ENCODE results near the gene CNP.

The CNP gene

DNA sequence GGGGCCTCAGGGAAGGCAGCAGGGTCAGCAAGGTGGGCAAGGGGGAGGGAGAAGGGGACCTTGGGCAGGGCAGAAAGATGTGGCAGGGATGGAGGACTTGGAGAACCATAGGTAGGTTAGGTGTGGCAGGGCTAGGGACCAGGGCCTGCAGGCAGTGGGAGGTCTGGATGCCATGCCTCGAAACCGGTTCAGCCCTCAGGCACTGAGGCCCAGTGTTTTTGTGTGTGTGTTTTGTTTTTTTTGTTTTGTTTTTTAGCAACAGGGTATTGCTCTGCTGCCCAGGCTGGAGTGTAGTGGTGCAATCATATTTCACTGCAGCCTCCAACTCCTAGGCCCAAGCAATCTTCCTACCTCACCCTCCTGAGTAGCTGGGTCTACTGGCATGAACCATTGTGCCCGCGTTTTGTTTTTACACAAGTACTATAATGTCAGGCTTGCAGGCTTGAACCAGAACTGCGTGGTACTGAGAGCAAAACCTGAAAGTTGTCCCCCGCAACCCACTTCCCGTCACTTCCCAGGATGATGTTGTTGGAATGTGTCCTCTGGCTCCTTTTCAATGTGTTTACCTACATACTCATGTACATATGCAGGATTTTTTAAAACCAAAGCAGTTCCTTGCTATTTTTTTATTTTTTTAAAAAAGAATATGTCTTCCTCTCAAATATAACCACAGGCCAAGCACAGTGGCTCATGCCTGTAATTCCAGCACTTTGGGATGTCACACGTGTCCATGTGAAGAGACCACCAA, 23.8 kb upstream of the CNP start:
- no peak for DNase-seq

DNA sequence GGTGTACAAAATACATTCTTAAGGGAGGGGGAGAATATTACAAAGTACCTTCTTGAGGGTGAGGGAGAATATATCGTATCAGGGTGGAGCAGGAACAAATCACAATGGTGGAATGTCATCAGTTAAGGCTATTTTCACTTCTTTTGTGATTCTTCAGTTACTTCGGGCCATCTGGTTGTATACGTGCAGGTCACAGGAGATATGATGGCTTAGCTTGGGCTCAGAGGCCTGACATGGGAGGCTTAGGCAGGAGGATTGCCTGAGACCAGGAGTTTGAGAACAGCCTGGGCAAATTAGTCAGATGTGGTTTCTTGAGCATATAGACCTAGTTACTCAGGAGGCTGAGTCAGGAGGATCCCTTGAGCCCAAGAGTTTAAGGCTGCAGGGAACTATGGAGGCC, 23.1 kb upstream of the CNP start:
- no peak for DNase-seq

DNA sequence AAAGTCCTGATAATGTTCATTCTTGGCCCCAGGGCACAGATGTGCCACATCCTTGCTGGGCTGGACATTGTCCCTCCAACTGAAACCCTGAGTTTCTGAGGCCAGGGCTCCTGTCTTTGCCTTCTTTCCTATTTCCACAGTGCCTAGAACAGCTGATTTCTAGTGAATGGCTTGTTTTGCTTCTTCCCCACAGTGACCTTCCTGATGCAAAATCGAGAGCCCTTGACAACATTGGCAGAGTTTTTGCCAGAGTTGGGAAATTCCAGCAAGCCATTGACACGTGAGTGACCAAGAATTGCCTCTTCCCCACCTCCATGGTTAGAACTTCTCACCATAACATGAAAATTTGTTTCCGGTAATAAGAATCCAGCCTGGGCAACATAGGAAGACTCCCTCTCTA, 21.7 kb upstream of the CNP start:
- no peak for DNase-seq

DNA sequence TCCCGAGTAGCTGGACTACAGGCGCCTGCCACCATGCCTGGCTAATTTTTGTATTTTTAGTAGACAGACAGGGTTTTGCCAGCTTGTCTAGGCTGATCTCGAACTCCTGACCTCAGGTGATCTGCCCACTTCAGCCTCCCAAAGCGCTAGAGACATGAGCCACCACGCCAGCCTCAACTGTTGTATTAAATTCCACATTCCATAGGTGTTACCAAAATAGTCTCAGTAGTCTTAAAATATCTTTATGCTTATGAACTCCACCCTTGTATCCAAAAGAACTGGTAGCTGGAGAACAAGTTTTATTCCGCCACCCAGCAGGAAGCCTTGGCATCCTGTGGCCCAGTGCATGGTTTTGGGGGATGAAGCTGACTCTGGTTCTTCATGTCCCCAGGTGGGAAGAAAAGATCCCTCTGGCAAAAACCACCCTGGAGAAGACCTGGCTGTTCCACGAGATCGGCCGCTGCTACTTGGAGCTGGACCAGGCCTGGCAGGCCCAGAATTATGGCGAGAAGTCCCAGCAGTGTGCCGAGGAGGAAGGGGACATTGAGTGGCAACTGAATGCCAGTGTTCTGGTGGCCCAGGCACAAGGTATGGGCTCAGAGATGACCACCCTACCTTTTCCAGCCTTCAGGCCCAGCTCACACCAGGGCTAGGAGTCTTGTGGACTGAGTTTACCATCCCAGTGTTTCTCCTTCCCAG, 17.7 kb upstream of the CNP start:
- DNase-seq = no peak

DNA sequence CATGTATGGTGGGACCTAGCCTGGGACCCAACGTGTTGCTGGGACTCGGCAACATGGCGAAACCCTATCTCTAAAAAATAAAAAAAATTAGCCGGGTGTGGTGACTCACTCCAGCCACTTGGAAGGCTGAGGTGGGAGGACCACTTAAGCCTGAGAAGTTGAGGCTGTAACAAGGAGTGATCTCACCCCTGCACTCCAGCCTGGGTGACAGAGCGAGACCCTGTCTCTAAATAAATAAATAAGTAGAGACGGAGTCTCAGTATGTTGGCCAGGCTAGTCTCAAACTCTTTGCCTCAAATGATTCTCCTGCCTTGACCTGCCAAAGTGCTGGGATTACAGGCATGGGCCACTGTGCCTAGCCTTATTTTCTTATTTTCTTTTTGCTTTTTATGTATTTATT, 10.1 kb upstream of the CNP start:
- no peak for DNase-seq

DNA sequence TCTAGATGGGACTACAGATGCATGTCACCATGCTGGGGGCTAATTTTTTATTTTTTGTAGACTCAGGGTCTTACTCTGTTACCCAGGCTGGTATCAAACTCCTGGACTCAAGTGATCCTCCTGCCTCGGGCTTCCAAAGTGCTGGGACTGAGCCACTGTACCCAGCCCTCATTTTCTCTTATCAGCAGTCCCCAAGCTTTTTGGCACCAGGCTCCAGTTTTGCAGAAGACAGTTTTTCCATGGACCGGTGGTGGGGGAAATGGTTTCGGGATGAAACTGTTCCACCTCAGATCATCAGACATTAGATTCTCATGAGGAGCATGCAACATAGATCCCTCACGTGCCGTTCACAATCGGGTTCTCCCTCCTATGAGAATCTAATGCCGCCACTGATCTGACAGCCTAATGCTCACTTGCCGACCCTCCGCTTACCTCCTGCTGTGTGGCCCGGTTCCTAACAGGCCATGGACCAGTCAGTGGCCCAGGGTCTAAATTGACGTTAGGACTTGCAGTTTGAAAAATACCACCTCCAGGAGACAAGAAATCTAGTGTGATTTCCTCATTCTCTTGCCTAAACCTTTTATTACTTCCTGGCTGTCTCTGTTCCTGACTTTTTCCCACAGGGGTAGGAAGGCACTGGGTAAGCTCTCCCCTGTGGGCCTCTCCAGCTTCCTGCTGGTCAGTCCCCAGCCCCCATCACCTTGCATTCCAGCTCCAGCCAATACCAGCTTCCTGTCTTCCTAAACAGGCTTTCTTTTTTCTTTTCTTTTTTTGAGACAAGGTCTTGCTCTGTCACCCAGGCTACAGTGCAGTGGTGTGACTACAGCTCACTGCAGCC, 9.3 kb upstream of the CNP start:
- DNase-seq = no peak

DNA sequence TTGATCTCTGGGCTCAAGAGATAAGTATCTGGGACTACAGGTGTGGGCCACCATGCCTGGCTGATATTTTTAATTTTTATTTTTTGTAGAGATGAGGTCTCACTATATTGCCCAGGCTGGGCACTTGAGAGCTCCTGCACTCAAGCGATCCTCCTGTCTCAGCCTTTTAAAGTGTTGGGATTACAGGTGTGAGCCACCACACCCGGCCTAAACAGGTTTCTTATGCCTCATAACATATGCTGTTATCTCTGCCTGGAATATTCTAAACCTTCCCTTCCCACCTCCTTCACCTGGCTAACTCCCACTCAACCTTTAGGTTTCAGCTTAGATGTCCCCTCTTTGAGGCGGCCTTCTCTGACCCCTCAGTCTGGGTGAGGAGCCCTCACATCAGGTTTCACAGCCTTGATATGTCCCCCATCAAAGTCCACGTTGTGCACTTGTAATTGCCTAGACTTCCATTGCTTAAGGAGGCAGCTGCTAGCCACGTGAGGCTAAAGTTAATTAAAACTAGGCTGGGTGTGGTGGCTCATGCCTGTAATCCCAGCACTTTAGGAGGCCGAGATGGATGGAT, 8.6 kb upstream of the CNP start:
- DNase-seq = no peak

DNA sequence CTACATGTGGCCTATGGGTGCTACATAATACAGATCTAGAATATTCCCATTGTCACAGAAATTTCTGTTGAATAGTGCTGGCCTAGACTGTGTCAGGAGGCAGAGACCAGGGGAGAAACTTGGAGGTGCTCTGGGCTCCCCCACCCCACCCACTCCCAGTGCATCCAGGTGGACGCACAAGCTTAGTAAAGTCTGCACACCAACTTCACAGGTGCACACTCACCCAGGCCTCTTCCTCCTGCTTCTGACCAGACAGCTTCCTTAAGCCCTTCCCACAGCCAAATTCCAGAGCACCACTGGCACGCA, 7.6 kb upstream of the CNP start:
- DNase-seq = no peak

DNA sequence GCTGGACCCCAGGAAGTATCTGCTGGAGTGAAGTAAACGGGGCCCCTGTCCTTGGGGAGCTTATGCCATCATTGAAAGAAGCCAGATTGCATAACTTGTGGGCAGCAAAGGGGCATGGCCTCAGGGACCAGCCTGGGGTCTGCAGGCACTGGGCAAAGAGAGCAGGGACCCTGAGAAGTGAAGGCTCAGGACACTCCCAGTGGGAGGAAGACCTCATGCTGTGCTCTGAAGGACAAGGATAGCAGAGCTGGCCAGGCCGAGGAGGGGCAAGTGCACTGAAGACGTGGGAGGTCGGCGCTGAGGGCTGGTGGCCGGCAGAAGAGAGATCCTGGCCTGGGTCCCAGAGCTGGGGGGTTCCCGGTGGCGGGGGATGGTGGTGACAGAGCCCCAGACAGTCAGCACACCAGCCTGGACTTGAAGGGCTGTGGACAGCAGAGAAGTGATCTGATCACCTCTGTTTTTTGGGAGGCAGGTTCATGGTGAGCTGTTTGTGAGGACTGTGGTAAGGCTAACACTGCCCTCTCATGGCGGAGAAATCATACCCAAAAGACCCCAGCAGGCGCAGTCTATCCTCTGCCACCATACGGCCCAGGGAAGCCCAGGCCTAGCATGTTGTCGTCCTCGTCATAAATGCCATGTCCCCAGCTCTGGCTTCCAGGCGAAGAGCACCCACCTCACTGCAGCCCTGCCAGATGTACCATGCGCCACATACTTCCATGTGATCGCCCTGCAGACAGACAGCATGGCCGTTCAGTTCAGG, 7.1 kb upstream of the CNP start:
- no peak for DNase-seq

DNA sequence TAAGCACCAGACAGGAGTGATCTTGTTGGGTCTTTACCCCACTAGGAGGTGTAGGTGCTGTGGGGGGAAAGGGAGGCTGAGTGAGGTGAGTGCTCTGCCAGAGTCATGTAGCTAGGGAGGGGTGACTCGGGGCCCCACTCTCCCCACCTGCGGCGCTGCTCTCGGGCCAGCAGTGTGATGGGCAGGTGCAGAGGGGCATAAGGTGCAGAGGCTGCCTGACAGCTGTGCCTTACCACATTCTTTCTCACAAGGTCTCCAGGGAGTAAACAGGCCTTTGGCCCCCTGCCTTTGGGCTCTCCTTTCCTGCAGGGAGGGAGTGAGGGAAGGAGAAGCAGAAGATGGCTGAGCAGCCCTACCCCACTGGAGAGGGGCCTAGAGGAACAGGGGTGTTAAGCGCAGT, 4.5 kb upstream of the CNP start:
- no peak for DNase-seq

DNA sequence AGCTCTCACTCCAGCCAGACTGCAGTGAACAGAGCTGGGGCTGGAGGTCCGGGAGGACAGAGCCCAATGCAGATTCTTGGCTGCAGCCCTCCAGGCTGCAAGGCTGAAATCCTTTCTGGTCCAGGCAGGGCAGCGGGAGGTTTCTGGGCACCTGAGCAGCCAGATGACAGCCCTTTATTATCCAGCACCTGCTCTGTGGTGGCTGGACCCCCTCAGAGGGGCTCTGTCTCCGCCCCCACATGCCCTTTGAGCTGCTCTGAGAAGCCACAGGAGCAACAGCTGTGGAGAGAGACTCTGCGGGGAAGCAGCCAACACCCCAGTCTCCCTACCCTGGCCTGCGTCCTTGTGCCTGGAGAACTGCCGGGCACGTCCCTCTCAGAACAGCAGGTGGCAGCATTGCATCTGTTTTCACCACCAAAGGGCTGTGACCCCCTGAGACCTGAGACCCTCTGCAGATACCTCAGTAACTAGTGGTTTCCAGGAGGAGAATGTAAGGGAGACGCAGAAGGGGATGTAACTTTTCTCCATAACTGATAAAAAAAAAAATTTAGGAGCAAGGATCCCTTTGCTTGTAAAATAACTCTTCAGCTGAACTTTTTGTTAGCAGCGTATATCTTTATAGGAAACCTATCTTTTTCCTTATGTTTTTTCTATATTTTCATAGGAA, 3.7 kb upstream of the CNP start:
- DNase-seq = peak; percentile 49

DNA sequence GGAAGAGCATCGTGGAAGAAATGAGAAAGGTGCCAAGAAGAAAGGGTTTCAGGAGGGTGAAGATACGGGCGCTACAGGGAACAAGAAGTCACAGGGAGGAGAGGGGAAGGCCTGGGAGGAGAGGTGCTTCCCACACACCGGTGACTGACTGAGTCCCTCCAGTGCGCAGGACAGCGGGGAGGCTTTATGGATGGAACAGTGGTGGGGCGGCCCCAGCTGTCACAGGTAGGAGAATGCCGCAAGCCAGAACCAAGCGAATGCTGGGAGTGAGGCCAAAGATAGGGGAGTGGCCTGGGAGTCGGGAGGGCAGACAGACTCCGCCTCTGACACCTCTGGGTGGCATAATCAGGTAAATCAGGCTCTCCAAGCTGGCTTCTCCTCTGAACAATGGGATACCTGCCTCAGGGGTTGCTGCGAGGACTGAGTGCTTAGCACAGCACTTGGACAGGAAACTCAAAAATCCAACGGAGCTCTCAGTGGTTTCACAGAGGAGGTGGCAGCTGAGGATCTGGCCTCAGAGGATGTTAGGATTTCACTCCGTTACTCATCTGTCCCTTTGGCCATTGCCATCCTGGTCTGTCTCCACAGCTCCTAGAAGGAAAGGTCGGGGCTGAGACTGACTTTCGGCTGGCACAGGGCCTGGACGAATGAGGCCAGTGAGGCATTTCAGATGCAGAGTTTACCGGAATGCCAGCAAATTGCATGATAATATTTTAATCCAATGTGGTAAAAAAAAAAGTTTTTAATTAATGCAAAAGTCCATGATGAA, 717 bp upstream of the CNP start:
- DNase-seq = peak; percentile 96

DNA sequence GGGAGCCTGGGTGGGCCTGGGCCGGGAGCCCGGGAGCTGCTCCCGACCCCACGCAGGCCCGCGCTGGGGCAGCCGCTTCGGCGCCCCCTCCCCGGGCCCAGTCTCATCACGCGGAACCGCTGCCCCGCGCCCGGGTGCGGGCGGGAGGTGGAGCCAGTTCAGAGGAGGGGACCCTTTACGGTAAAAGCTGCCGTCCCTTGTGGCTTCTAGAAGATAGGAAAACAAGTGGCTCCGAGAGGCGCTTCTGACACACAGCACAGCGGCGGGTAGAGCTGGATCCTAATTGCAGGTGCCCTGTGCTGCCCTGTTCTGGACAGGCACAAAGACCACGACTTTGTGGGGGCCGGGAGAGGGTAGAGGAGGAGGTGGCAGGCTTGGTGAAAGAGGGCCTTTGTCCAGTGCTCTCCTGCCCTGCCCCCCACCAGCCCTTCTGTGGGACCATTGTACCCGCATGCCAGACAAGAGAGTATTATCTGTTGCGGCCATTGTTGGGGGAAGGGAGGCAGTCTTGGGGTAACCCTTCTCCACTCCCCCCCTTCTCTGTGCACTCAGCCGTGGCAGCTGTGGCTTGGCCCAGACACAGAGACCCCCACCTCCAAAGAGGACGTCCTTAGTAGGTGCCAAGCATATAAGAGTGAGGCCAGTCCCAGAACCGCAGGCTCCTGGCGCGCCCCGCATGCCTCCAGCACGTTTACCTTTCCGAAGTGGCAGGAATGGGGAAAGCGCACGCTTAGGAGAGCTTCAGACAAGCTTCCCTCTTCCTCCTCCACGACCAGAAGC, 736 bp downstream of the CNP start:
- peak; percentile 51 for DNase-seq

DNA sequence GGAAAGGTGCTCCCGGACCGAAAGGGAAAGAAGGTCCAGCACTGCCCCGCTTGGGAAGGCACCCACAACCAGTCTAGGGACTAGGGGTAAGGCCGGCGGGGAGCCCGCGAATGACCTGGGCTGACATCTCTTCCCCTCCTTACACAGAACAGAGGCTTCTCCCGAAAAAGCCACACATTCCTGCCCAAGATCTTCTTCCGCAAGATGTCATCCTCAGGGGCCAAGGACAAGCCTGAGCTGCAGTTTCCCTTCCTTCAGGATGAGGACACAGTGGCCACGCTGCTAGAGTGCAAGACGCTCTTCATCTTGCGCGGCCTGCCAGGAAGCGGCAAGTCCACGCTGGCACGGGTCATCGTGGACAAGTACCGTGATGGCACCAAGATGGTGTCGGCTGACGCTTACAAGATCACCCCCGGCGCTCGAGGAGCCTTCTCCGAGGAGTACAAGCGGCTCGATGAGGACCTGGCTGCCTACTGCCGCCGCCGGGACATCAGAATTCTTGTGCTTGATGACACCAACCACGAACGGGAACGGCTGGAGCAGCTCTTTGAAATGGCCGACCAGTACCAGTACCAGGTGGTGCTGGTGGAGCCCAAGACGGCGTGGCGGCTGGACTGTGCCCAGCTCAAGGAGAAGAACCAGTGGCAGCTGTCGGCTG, 1.5 kb downstream of the CNP start:
- no peak for DNase-seq

DNA sequence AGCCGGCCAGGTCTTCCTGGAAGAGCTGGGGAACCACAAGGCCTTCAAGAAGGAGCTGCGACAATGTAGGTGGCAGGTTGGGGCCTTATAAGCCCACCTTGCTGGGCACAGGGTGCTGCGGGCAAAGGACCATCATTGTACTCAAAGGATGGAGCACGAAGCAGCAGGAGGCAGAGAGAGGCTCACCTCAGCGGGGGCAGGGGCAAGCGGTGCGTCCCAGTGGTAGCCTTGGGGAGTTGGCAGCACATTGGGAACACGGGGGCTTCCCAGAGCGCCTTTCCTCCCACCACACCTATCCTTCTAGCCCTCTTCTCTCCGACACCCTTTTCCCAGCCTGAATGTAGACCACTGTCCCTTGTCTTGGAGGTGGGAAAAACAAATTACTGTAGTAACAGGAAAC, 2.1 kb downstream of the CNP start:
- no peak for DNase-seq

DNA sequence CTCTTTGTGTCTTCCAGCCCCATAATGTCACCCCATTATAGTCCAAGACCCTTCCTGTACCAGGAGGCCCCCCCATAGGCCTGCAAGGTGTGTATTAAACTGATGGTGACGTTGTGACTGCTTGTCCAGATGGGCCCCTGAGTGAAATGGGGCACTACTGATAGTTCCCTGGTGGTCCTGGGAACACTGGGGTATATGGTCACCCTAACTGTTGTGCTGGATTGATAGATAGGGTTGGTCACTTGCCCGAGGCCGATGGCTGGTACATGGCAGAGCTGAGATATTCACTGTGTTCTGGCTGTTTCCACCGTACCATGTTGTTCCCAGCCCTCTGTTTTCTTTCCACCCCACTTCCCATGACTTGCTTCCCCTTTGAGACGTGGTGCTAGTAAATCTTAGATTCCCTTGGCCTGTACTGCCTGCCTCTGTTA, 4.3 kb downstream of the CNP start:
- no peak for DNase-seq

DNA sequence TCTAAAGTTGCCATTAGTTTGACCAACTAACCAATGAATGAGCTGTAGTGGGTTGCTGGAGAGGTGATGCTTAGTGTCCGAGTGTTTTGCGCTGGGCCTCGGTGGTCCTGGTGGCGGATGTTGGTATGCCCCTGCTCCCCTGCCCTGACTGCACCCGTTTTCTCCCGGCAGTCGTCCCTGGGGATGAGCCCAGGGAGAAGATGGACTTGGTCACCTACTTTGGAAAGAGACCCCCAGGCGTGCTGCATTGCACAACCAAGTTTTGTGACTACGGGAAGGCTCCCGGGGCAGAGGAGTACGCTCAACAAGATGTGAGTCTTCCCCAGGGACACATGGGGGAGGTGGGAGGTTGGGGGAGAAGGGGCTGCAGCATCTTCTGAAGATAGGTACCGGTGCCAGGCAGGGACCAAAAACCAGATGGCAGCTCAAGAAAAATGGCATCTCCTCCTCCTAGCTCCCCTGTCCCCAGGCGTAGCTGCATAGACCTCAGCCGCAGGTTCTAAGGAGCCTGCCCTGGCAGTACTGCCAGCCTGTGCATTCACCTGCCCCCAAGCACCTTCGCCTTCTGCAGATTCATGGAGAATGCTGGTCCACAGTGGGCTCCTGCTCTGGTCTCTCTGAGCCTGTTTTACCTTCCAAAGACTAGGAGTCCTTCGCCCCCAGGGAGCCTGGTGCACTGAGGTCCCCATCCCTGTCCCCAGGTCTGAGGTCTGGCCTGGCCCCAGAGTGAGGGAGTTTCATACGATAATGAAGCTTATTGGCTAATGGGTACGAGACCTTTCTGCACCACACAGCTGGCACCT, 5.3 kb downstream of the CNP start:
- no peak for DNase-seq

DNA sequence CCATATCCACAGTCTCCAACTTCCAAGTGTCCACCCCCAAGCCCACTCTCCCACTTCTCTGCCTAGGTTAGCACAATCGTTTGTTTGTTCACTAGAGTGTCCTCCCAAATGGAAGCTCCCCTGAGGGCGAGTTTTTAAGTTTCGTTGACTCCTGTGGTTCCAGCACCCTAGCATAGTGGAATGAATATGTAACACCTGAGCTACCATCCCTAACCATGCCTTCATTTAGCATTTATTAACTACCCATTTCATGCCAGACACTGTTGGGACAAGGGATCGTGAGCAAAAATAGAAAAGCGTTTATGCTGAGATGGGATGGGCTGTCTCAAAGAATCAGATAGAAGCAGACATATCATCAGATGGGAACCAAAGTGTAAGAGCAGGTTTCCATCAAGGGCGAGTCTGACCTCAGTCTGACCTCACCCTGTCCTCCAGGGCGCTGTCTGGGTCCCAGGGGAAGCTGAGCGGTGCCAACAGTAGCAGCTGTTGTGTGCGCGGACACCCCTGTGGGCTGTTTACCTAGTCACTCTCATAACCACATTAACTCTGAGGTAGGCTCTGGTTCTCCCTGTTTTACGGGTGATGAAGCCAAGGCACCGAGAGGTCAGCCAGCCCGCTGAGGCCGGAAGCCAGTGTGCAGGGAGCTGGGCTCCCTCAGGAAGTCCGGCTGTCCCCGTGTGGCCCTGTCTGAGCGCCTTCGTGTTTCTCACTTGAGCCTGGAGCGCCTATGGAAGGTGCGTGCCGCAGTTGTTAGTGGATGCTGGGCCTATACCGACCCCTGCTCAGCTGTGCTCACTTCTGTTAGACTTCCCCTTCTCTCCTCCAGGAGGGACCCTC, 6.2 kb downstream of the CNP start:
- peak; percentile 53 for DNase-seq

Measured in NCI-H774 (cell line).